ENCODE measurements around the gene WSB2.
"Not testable (repeated sequence)": the region's sequence is repeated elsewhere in the genome, so short reads cannot be mapped to it uniquely, and the experiment has no call there.

The WSB2 gene

DNA sequence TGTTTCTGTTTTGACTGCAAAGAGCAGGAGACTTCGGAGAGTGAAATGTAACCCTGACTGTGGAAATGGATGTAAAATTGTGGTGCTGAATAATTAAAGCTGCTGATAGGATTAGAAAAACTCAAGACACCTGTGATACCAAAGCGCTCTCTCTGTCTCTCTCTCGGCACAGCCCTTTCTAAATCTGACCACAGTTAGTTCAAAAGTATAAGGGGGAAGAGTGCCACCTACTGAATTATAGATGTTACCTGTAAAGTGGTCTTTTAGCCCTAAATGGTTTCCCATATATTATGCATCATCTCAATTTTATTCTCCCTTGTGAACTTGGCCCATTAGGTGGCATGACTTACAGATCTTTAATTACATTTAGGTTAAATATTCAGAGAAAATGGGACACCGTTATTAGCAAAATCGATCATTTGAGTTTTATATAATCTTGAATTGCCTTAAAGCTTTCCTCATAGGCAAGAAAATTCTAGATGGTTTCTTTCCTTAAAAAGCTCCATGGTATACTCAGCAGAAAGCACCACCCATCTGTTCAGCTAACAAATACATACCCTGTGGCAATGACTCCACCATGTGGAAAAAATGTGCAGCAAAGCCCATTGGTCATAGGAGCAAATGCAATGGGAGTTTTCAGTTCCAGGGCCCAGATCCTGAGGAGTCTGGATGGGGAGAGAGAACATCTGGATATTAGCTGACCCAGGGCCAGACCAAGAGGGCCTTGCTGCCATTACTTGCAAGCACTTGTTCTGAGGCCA is 26.4 kb downstream of the WSB2 start:
- DNase-seq = no peak

DNA sequence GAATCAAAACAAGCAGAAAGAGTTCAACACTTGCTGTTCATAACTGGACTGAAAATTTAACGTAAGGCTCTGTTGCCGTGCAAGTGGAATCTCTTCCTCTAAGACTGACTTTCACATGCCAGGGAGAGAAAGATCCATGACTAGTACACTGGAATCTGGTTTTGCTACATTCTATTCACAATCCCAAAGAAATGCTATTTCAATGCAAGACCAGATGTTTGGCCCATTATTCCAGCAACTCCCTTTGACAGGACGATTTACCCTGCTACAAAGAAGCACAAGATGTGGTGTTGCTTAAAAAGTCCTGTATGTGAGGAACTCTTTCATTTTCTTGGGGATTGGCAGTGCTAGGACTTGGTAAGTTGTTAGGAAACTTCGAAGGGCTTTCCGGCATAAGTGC is 27.1 kb downstream of the WSB2 start:
- no peak for DNase-seq

DNA sequence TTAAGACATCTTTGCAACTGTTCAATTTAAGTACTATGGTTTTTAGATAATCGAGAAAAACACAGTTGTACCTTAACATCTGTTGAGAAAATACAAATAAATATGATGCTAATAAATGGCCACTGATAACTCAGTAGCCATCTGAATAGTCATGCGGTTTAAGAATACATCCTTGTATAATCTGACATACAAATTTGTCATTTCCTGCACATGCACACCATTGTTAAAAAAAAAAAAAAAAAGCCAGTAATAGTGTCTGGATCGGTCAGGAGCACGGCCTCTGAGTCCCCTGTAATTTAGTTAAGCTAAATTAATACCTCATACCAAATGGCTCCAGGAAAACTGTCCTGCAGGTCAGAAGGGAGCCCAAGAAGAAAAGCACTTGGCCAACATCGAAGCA is 27.7 kb downstream of the WSB2 start:
- DNase-seq = no peak

DNA sequence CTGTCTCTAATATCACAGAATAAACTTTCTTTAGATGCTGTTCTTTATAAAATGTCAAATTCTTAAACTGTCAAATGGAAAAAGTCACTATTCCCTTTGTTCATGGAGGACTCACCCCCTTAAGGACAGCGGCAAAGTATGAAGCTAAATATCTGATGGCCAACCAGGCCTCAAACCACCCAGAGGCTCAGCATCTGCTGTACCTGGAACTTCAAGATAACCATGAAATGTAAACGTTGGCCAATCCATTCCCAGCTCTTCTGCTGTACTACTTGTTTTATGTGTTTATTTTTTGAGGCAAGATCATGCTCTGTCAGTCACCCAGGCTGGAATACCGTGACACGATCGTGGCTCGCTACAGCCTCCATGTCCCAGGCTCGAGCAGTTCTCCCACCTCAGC is 28.8 kb downstream of the WSB2 start:
- DNase-seq = no peak

- no peak for DNase-seq
Observed at GRCh38 chr12:118029166-118029565, 31.8 kb downstream of the WSB2 start.

DNA sequence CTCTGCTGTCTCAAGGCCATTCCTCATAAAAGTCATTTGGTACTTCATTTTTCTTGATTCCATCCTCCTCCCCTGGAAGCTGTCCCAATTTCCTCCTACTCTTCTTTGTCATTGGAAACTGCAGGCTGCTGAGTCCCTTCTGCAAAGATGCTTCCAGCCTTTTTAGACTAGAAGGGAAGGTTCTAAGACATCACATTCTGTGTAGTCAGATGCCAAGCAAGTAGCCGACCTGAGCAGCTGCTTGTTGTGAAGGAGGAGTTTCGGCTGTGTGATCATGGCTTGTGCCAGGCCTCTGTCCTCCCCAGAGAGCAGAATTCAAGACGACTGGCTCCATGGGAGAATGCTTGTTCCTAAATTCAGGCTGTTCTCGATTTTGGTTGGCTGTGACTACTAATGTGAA is 35.8 kb downstream of the WSB2 start:
- no peak for DNase-seq

- no peak for DNase-seq
Observed at GRCh38 chr12:118023301-118023860, 37.6 kb downstream of the WSB2 start.

DNA sequence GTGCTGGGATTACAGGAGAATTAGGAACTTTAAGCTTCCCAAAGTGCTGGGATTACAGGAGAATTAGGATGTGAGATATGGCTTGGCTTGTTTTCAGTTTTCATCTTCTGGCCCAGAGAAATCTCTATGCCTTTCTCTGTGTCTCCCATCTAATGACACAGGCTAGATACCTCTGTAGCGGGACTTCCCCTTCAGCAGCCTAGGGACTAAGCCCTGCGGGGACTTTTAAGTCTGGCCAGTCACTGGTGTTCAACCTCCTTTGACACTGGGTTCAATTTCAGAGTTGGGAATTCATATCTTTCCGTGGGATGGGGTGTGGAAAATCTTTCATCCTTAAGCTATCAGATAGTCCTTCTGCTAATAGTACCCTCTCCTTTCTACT is 38.3 kb downstream of the WSB2 start:
- no peak for DNase-seq

DNA sequence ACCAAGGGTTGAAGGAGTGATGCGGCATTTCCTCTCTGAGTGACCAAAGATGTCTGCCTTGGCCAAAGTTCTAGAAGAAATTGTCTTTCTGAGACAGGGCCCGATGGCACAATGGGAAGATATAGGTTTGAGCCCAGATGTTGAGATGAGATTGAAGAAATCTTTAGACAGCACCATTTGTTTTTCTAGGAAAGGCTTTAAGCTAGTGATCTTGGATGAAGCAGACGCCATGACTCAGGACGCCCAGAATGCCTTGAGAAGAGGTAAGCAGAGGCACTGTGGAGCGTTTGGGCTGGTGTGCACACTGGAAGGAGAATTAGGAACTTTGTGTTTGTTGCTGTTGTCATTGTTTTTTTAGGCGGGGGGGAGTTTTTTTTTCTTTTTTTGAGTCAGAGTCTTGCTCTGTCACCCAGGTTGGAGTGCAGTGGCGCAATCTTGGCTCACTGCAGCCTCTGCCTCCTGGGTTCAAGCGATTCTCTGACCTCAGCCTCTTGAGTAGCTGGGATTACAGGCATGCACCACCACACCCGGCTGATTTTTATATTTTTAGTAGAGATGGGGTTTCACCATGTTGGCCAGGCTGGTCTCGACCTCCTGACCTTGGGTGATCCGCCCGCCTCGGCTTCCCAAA is 38.8 kb downstream of the WSB2 start:
- not testable (repeated sequence) for DNase-seq

- no peak for DNase-seq
Observed at GRCh38 chr12:118020036-118020435, 40.9 kb downstream of the WSB2 start.

DNA sequence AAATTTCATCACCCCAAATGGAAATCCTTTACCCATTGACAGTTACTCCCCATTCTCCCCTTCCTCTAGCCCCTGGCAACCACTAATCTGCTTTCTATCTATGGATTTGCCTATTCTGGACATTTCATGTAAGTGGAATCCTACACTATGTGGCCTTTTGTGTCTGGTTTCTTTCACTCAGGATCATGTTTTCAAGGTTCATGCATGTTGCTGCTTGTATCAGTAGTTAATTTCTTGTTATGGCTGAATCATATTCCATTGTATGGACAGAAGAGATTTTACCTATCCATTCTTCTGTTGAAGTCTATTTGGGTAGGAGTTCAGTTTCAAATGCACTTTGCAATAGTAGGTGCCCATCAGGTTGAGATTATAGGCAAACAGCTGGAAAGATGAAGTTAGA is 43.1 kb downstream of the WSB2 start:
- DNase-seq = no peak

DNA sequence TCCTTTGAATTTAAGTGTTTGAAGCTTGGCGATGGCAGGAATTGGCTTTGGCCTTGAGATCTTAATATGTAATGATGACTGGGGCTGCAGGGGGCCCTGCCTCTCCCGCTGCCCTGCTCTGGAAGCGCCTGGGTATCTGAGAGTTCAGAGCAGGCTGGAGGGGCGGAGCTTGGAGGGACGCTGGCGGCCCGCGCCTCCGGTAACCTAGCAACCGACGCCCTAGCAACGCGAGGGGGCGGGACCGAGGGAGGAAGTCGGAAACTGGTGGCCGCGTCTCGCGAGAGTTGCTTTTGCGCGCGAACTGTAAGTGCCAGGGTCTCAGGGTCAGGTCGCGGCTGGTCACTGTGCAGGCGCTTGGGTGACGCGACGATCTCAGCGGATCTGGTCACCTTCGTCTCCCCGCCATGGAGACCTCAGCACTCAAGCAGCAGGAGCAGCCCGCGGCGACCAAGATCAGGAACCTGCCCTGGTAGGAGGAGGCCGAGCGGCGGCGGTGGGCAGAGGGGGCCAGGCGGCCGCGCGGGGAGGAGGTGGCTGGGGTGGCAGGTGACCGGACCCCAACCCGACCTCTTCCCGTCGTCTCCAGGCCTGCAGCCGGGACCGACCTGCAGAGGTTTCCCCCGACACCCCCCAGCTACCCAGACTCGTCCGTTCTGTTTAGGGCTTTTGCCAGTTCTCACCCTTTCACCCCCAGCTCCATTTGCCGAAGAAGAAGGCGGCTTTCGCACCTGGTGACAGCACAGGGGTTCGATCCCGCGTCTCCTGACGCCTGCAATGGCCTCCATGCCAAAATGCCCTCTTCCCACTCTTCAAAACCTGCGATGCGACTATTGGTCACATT is 44.3 kb downstream of the WSB2 start, which contains the start of gene RFC5:
Gene RFC5, plus strand, starts transcription at position 280 of the 841 bp plus-strand sequence. Its CDS starts 125 bp downstream, at position 405.
- peak; percentile 93 for DNase-seq

- no peak for DNase-seq
Observed at GRCh38 chr12:118015944-118016343, 45.0 kb downstream of the WSB2 start.

DNA sequence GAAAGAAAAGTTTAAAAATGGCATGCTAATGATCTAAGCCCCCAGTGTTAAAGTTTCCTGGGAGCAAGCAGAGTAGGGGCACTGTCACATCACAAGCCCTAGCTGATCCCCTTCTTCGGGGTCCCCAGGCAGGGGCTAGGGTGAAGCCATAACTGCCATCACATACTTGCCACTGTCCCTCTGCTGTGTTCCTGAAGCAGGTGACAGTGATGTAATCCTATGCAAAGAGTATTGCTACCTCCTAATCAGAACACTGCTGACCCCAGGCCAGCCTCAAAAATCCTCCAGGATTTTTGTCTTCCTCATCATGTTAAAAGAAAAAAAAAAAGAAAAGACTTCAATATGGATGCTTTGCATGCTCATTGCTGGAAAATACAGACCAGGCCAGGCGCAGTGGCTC is 45.7 kb downstream of the WSB2 start:
- DNase-seq = no peak

GRCh38 chr12:118013283-118013682 is 47.7 kb downstream of the WSB2 start:
- DNase-seq = no peak

GRCh38 chr12:118011961-118012360 is 49.0 kb downstream of the WSB2 start:
- no peak for DNase-seq

DNA sequence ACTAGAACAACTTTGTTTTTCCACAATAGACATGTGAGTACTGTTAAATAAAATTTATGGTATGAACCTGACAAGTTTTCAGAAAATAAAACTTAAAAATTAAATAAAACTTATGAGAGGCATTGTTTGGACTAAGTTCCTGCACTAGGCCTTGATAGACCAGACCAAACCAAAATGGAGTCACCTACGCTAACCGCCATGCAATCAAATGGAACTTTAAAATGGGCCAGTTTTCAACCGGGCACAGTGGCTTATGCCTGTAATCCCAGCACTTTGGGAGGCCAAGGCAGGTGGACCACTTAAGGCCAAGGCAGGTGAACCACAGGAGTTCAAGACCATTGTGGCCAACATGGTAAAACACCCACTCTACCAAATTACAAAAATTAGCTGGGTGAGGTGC is 49.6 kb downstream of the WSB2 start:
- DNase-seq = no peak

DNA sequence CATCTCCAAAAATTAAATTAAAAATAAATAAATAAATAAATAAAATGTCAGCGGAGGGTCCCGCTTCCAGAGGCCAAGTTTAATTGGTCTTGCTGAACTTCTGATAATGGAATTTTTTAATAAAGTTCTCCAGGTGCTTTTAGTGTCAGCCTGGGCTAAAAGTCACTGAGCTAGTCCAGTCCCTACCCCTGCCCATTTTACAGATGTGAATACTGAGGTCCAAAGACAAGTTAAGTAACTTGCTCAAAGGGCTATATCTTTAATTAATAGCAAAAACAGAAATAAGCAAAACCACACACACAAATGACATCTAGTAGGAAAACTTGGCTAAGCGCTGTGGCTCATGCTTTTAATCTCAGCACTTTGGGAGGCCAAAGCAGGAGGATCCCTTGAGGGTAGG is 50.1 kb downstream of the WSB2 start:
- DNase-seq = no peak

DNA sequence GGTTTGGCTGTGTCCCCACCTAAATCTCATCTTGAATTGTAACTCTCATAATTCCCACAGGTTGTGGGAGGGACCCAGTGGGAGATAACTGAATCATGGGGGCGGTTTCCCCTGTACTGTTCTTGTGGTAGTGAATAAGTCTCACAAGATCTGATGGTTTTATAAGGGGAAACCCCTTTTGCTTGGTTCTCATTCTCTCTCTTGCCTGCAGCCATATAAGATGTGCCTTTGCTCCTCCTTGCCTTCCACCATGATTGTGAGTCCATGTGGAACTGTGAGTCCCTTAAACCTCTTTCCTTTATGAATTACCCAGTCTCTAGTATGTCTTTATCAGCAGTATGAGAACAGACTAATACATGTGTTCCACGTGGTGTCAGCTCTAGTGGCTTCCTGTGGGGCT is 61.2 kb downstream of the WSB2 start:
- not testable (repeated sequence) for DNase-seq

- no peak for DNase-seq
Observed at GRCh38 chr12:117998719-117999118, 62.3 kb downstream of the WSB2 start.

DNA sequence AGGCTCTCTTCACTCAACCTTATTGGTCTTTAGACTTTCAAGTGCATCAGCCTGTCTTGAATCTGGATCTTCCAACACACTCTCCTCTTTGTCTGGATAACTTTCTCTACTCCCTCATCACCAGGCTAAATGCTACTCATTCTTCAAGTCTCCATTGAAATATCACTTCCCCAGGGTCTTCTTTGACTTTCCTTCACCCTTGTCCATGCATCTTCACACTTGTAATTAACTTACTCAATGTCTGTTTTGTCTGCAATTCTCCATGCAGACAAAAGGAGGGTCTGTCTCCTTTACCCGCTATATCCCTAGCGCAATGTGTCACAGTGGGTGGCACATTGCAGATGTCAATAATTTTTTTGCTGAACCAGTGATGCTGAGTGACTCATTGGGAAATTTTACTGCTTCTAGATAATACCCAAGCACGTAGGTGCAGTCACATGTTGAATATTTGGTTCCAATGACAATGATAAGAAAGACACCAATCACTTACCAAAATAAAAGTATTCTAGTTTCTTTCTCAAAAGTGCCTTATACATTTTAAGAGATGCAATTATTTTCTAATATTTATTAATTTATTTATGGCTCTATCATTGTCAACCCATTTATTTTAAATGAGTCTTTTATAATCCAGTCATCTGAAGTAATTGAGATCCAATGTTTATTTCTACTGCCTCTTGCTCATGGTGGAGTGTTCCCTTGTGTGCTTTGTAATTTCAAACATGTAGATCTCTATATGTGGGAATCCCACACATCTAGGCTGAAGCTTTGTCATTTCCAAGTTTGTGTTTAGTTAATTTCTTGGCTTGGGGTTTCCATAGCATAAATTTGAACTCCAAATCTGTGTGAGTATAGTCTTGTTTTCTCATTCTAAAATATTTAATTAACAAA is 66.2 kb downstream of the WSB2 start:
- DNase-seq = no peak

- DNase-seq = no peak
Observed at GRCh38 chr12:117986705-117987469, 74.1 kb downstream of the WSB2 start.
